Measurements from ENCODE around the gene SLC44A1. TPM values are rescaled to one million over a fixed set of nuclear protein-coding genes. Genes with fewer than 3 reads are reported as not detected.

The SLC44A1 gene
- total RNA-seq, 2 experiments from 2014 or later = 12.4 to 13.8 TPM

DNA sequence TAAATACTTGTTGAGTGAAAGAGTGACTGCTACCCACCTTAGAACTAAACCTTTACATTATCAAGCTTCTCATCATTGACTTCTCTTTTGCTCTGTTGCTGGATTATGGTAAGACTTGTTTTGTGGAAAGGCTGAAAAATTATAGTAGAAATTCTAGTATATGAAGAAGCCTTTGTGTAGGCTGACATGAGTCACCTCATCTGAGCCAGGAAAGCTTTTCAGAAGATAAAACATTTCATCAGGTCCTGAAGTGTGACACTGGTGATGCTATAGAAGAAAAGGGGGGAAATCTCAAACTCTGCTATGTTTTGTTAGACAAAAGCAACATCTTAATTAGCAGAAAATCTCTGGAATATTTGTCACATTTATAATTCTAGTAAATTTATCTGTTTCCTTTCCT is 18.4 kb upstream of the SLC44A1 start:
- Mint-ChIP-seq H3K9me3 (peaks cover 26% of the 10 kb centered on the region), H3K27me3 (peaks cover 13% of the 10 kb centered on the region), H3K4me3 (no peak overlapping the region), H3K27ac (no peak overlapping the region), H3K36me3 (peaks cover 6% of the 10 kb centered on the region), H3K4me1 (no peaks in the 10 kb centered on the region)
- ATAC-seq (ENCODE audit: low read depth) (no peak), DNase-seq (no peak)
- POLR2A ChIA-PET = no interaction called here

DNA sequence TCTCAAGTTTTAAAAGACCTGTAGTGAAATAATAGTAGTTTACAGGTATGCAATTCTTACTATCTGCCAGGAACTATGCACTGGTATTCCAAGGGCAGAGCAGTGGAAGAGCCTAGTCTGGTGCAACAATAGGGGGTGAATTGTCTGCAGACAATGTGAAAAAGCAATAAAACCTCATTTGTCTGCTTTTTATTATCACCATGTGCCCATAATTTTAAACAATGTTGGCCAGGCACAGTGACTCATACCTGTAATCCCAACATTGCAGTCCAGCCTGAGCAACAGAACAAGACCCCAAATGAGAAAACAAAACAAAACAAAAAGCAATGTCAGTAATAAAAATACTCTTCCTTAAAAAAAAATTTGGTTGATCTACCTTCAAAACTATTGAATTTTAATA is 12.2 kb upstream of the SLC44A1 start:
- no peak overlapping the region for H3K4me3 Mint-ChIP-seq
- H3K9me3 Mint-ChIP-seq = no peaks in the 10 kb centered on the region
- POLR2A ChIA-PET = no interaction called here
- no peak for DNase-seq
- no peak overlapping the region for H3K27ac Mint-ChIP-seq
- no peaks in the 10 kb centered on the region for H3K36me3 Mint-ChIP-seq
- peaks cover 20% of the 10 kb centered on the region for H3K27me3 Mint-ChIP-seq
- no peak for ATAC-seq (ENCODE audit: low read depth)
- H3K4me1 Mint-ChIP-seq = no peaks in the 10 kb centered on the region

- no peaks in the 10 kb centered on the region for H3K9me3 Mint-ChIP-seq
- POLR2A ChIA-PET = no interaction called here
- DNase-seq (no peak), ATAC-seq (ENCODE audit: low read depth) (no peak)
- H3K27me3 Mint-ChIP-seq = peaks cover 22% of the 10 kb centered on the region
- H3K4me1 Mint-ChIP-seq = no peaks in the 10 kb centered on the region
- H3K36me3 Mint-ChIP-seq = no peaks in the 10 kb centered on the region
- no peak overlapping the region for H3K27ac Mint-ChIP-seq
- H3K4me3 Mint-ChIP-seq = no peak overlapping the region
These were observed 10.6 kb upstream of the SLC44A1 start for GRCh38 chr9:105233873-105234272.

DNA sequence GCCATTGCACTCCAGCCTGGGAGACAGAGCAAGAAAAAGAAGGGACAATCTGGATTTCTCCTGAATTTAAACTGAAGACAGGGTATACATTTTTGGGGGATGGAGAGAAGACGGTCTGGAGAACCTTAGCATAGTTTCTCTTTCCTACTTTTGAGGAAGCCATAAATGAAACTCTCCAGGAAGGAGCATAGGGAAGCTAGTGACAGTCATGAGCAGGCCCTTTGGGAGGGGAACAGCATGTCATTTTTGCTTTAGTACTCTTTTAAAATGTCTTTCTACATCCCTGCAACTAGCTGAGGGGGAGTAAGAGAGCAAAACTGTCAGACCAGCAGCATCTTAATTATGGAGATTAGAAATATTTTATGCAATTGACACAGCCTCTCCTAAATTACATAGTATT is 8.2 kb upstream of the SLC44A1 start:
- no peaks in the 10 kb centered on the region for H3K4me1 Mint-ChIP-seq
- no peaks in the 10 kb centered on the region for H3K36me3 Mint-ChIP-seq
- peaks cover 36% of the 10 kb centered on the region for H3K27me3 Mint-ChIP-seq
- DNase-seq = no peak
- H3K4me3 Mint-ChIP-seq = no peak overlapping the region
- no peak for ATAC-seq (ENCODE audit: low read depth)
- POLR2A ChIA-PET = no interaction called here
- H3K9me3 Mint-ChIP-seq = no peaks in the 10 kb centered on the region
- H3K27ac Mint-ChIP-seq = no peak overlapping the region

- ATAC-seq (ENCODE audit: low read depth) (no peak), DNase-seq (no peak)
- Mint-ChIP-seq H3K27ac (no peak overlapping the region), H3K36me3 (no peaks in the 10 kb centered on the region), H3K4me1 (no peaks in the 10 kb centered on the region), H3K4me3 (no peak overlapping the region), H3K9me3 (no peaks in the 10 kb centered on the region), H3K27me3 (peaks cover 46% of the 10 kb centered on the region)
- POLR2A ChIA-PET = interaction anchor here (0.6 kb wide), 1 partner anchor 296 kb away, joined by 4 read pairs; no protein-coding TSS in a partner anchor
These were observed 7.2 kb upstream of the SLC44A1 start for GRCh38 chr9:105237246-105237645.

DNA sequence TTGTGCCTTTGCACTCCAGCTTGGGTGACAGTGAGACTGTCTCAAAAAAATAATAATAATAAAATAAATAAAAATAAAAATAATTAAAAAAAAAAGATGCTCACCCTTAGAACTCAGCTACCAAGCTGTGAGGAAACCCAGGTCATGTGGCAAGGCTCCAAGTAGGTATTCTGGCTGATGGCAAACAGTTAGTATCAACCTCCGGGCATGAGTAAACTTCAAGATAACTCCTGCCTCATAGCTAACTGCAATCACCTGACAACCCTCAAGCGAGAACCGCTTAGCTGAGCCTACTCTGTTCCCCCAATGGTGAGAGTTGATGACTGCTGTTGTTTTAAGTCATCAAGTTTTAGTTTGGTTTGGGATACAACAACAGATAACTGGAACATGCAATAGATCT is 6.1 kb upstream of the SLC44A1 start:
- ATAC-seq (ENCODE audit: low read depth) = no peak
- DNase-seq = no peak
- H3K36me3 Mint-ChIP-seq = no peaks in the 10 kb centered on the region
- no peak overlapping the region for H3K4me3 Mint-ChIP-seq
- H3K9me3 Mint-ChIP-seq = no peaks in the 10 kb centered on the region
- H3K4me1 Mint-ChIP-seq = peaks cover 6% of the 10 kb centered on the region
- no peak overlapping the region for H3K27ac Mint-ChIP-seq
- POLR2A ChIA-PET = no interaction called here
- H3K27me3 Mint-ChIP-seq = peaks cover 55% of the 10 kb centered on the region

- H3K27me3 Mint-ChIP-seq = peaks cover 58% of the 10 kb centered on the region
These were observed 3.0 kb upstream of the SLC44A1 start for GRCh38 chr9:105241356-105242043.

GRCh38 chr9:105242062-105242461 is 2.4 kb upstream of the SLC44A1 start:
- H3K27me3 Mint-ChIP-seq = peaks cover 63% of the 10 kb centered on the region

More at GRCh38 chr9:105241356-105242043, 3.0 kb upstream of the SLC44A1 start:
- Mint-ChIP-seq H3K36me3 (no peaks in the 10 kb centered on the region), H3K4me1 (peaks cover 16% of the 10 kb centered on the region), H3K9me3 (no peaks in the 10 kb centered on the region), H3K27ac (no peak overlapping the region), H3K4me3 (no peak overlapping the region)
- DNase-seq (no peak), ATAC-seq (ENCODE audit: low read depth) (no peak)
- POLR2A ChIA-PET = no interaction called here

DNA sequence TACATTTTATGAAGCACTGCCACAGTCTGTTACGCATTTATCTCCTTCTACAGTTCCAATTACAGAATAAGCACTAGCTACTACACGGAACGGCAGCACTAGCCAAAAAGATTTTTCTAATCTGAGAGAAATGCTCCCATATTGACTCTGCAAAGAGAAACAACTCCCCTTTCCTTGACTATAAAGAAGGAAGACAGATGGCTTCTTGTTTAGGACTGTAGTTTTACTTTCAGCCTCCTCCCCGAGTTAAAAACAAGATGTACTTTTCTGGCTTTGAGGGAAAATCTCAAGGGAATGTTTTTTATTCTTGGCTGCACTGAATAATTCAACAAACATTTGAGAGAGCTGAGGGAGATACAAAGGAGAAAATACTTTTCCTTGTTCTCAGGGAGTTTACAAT is 1.9 kb upstream of the SLC44A1 start:
- ATAC-seq (ENCODE audit: low read depth) = no peak
- Mint-ChIP-seq H3K36me3 (no peaks in the 10 kb centered on the region), H3K9me3 (no peaks in the 10 kb centered on the region), H3K27ac (no peak overlapping the region), H3K27me3 (peaks cover 67% of the 10 kb centered on the region), H3K4me3 (no peak overlapping the region), H3K4me1 (peaks cover 18% of the 10 kb centered on the region)
- DNase-seq = no peak
- POLR2A ChIA-PET = no interaction called here

More at GRCh38 chr9:105242062-105242461, 2.4 kb upstream of the SLC44A1 start:
- POLR2A ChIA-PET = no interaction called here
- H3K4me3 Mint-ChIP-seq = no peak overlapping the region
- no peaks in the 10 kb centered on the region for H3K36me3 Mint-ChIP-seq
- peaks cover 18% of the 10 kb centered on the region for H3K4me1 Mint-ChIP-seq
- H3K27ac Mint-ChIP-seq = no peak overlapping the region
- no peak for ATAC-seq (ENCODE audit: low read depth)
- H3K9me3 Mint-ChIP-seq = no peaks in the 10 kb centered on the region
- DNase-seq = no peak

DNA sequence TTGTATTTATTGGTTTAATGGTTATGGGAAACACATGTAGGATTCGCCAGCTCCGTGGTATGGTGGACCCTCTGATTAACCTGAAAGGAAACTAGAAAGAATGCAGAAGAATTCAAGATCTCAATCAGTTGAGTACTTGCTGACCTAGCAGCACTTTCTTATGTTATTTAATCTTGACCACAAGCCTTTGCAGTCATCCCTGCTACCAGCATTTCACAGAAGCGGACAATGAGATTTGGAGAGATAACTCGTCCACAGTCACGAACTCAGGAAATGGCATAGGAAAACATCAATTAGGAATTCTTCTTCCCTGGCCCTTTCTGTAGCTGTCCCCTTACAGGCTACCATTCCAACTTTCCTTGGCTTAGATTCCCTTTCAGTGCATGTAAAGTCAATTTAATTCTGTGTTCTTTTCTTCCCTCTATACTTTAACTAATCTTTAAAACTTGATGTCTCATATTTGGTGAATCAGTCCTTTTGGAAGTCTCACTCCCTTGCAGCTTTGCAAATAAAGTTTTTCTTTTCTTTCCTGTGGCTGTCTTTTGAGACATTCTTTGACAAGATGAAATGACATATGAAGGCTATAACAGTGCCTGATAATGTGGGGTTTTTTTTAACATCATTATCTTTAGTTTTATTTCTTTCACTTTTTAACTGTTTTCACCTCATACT is 1.3 kb upstream of the SLC44A1 start:
- ATAC-seq (ENCODE audit: low read depth) (no peak), DNase-seq (no peak)
- Mint-ChIP-seq H3K36me3 (no peaks in the 10 kb centered on the region), H3K27ac (no peak overlapping the region), H3K4me1 (peaks cover 18% of the 10 kb centered on the region), H3K4me3 (no peak overlapping the region), H3K27me3 (peaks cover 70% of the 10 kb centered on the region), H3K9me3 (no peaks in the 10 kb centered on the region)
- POLR2A ChIA-PET = no interaction called here

GRCh38 chr9:105244734-105245028 is 230 bp downstream of the SLC44A1 start:
- Mint-ChIP-seq H3K36me3 (no peaks in the 10 kb centered on the region), H3K4me1 (peaks cover 18% of the 10 kb centered on the region), H3K27ac (peak overlapping the region; percentile 72), H3K9me3 (no peaks in the 10 kb centered on the region), H3K27me3 (peaks cover 63% of the 10 kb centered on the region), H3K4me3 (peak overlapping the region; percentile 87)
- ATAC-seq (ENCODE audit: low read depth) = peak; percentile 70
- POLR2A ChIA-PET = interaction anchor here (0.9 to 2.0 kb wide), 7 partner anchors 22 to 497 kb away, joined by 3 to 23 read pairs (median 5); partner anchors contain the start of gene NIPSNAP3A
- no peak for DNase-seq

- peak overlapping the region; percentile 87 for H3K4me3 Mint-ChIP-seq
- DNase-seq = peak; percentile 53
- no peaks in the 10 kb centered on the region for H3K36me3 Mint-ChIP-seq
These were observed 809 bp downstream of the SLC44A1 start for GRCh38 chr9:105245029-105245890.

DNA sequence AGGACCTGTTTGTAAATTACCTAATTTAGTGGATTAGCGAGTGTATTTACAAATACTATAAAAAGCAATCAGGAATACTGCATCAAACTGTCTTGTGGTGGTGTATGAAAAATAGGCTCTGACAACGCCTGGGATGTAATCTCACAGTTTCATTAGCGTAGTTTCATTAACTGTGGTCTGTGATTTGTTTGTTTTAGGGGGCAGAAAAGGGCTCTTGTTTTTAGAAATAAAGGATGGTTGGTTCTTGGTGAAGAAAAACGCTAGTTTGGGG is 1.4 kb downstream of the SLC44A1 start:
- H3K27ac Mint-ChIP-seq = no peak overlapping the region
- H3K4me1 Mint-ChIP-seq = peaks cover 18% of the 10 kb centered on the region
- H3K36me3 Mint-ChIP-seq = no peaks in the 10 kb centered on the region
- no peaks in the 10 kb centered on the region for H3K9me3 Mint-ChIP-seq
- H3K27me3 Mint-ChIP-seq = peaks cover 56% of the 10 kb centered on the region
- peak overlapping the region; percentile 87 for H3K4me3 Mint-ChIP-seq
- ATAC-seq (ENCODE audit: low read depth) = no peak
- POLR2A ChIA-PET = no interaction called here
- no peak for DNase-seq

More at GRCh38 chr9:105245029-105245890, 809 bp downstream of the SLC44A1 start:
- Mint-ChIP-seq H3K27ac (peak overlapping the region; percentile 72), H3K4me1 (peaks cover 18% of the 10 kb centered on the region), H3K9me3 (no peaks in the 10 kb centered on the region), H3K27me3 (peaks cover 60% of the 10 kb centered on the region)
- ATAC-seq (ENCODE audit: low read depth) = peak; percentile 4
- POLR2A ChIA-PET = interaction anchor here (1.0 to 2.0 kb wide), 6 partner anchors 21 to 498 kb away, joined by 3 to 23 read pairs (median 6); partner anchors contain the start of gene NIPSNAP3A

Measured in activated naive CD8-positive, alpha-beta T cell treated with anti-CD3 and anti-CD28 coated beads, Interleukin-2, amount 10 ng/mL, durations not matched to agents 7 days and 5 days (primary cell).